ENCODE results near the gene MZF1.

The MZF1 gene

DNA sequence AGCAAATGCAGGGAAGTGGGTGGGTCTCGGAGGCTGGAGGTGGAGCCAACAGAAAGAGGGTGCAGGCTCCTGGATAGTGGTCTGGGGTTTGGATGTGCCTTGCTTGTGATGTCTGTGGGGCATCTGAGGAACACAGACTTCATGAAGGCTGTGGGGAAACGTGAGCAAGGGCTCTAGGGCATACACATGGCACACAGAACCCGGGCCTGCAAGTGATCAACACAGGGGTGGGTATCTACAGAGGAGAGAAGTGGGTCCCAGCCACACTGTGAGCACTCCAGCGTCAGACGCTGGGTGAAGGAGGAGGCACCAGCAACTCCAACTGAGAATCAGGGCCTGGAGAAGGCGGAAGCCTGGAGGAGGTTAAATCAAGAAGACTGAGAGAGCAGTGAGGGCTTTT, 9.3 kb downstream of the MZF1 start:
- Histone ChIP-seq H2BK5ac (ENCODE audit: low read length) (no peak overlapping the region), H3K27ac (replicated peaks; ENCODE audit: low read length) (no peak overlapping the region), H2AFZ (ENCODE audit: low read length) (no peak overlapping the region), H2BK15ac (ENCODE audit: low read length) (no peak overlapping the region), H3K18ac (ENCODE audit: low read length) (no peak overlapping the region), H4K8ac (ENCODE audit: low read depth, low read length) (no peak overlapping the region), H3K14ac (ENCODE audit: low read length) (no peak overlapping the region), H3K4ac (ENCODE audit: low read length) (no peak overlapping the region), H2BK120ac (ENCODE audit: low read depth, low read length) (no peak overlapping the region), H3K27me3 (ENCODE audit: control insufficient read depth in 3 of 3, insufficient read depth in 3 of 3, low read depth in 1 of 3, low read length in 3 of 3) (peaks cover 0 to 22% (median 0%) of the 10 kb centered on the region in 3 experiments), H4K91ac (ENCODE audit: low read depth, low read length, poor library complexity) (no peak overlapping the region), H2BK12ac (ENCODE audit: low read length) (no peak overlapping the region), H3K79me1 (ENCODE audit: low read depth, low read length) (peaks cover 2% of the 10 kb centered on the region), H3K9me3 (replicated peaks in 1 of 2; ENCODE audit: control insufficient read depth in 2 of 2, insufficient read depth in 1 of 2, low read depth in 1 of 2, low read length in 2 of 2) (peaks cover 0 to 6% of the 10 kb centered on the region in 2 donors), H2AK5ac (ENCODE audit: low read depth, low read length) (no peak overlapping the region), H3K4me2 (ENCODE audit: insufficient read depth, low read length, poor library complexity, severe bottlenecking) (no peak overlapping the region), H3K23ac (ENCODE audit: low read depth, low read length, poor library complexity) (peak overlapping the region; percentile 49), H3K36me3 (replicated peaks in 1 of 2; ENCODE audit: control insufficient read depth in 2 of 2, insufficient read depth in 2 of 2, low read length in 2 of 2) (peaks cover 8 to 49% of the 10 kb centered on the region in 2 donors), H3K4me1 (ENCODE audit: control insufficient read depth in 2 of 2, insufficient read depth in 1 of 2, low read depth in 1 of 2, low read length in 2 of 2) (peaks cover 8 to 19% of the 10 kb centered on the region in 2 donors), H3K9ac (ENCODE audit: low read depth, low read length, poor library complexity) (no peak overlapping the region), H3K4me3 (ENCODE audit: low read length in 2 of 2) (no peak overlapping the region)
- no CpG with 5 or more reads among the region's 6 CpGs for WGBS, 2 donors (ENCODE audit: extremely low coverage in 2 of 2, insufficient read length in 2 of 2, insufficient replicate concordance in 1 of 2)
- no peak for DNase-seq (ENCODE audit: low spot score)

GRCh38 chr19:58563034-58563573, 10.0 kb downstream of the MZF1 start:
- no CpG with 5 or more reads among the region's 40 CpGs for WGBS, 2 donors (ENCODE audit: extremely low coverage in 2 of 2, insufficient read length in 2 of 2, insufficient replicate concordance in 1 of 2)
- Histone ChIP-seq H3K18ac (ENCODE audit: low read length) (peak overlapping the region; percentile 97), H3K23ac (ENCODE audit: low read depth, low read length, poor library complexity) (peak overlapping the region; percentile 98), H3K9ac (ENCODE audit: low read depth, low read length, poor library complexity) (peak overlapping the region; percentile 95), H3K27ac (replicated peaks; ENCODE audit: low read length) (no peak overlapping the region), H3K9me3 (replicated peaks in 1 of 2; ENCODE audit: control insufficient read depth in 2 of 2, insufficient read depth in 1 of 2, low read depth in 1 of 2, low read length in 2 of 2) (peaks cover 0 to 6% of the 10 kb centered on the region in 2 donors), H2AFZ (ENCODE audit: low read length) (no peak overlapping the region), H3K4me1 (ENCODE audit: control insufficient read depth in 2 of 2, insufficient read depth in 1 of 2, low read depth in 1 of 2, low read length in 2 of 2) (peaks cover 8 to 19% of the 10 kb centered on the region in 2 donors), H3K4me2 (ENCODE audit: insufficient read depth, low read length, poor library complexity, severe bottlenecking) (peak overlapping the region; percentile 68), H2BK12ac (ENCODE audit: low read length) (peak overlapping the region; percentile 91), H2BK120ac (ENCODE audit: low read depth, low read length) (no peak overlapping the region), H3K79me1 (ENCODE audit: low read depth, low read length) (peaks cover 2% of the 10 kb centered on the region), H3K4ac (ENCODE audit: low read length) (peak overlapping the region; percentile 98), H3K4me3 (ENCODE audit: low read length in 2 of 2) (peak overlapping the region in 1 of 2 donors; percentile 76), H3K27me3 (ENCODE audit: control insufficient read depth in 3 of 3, insufficient read depth in 3 of 3, low read depth in 1 of 3, low read length in 3 of 3) (peaks cover 0 to 22% (median 0%) of the 10 kb centered on the region in 3 experiments), H2AK5ac (ENCODE audit: low read depth, low read length) (peak overlapping the region; percentile 87), H4K8ac (ENCODE audit: low read depth, low read length) (peak overlapping the region; percentile 26), H3K36me3 (replicated peaks in 1 of 2; ENCODE audit: control insufficient read depth in 2 of 2, insufficient read depth in 2 of 2, low read length in 2 of 2) (peaks cover 5 to 46% of the 10 kb centered on the region in 2 donors), H3K14ac (ENCODE audit: low read length) (peak overlapping the region; percentile 97), H2BK15ac (ENCODE audit: low read length) (peak overlapping the region; percentile 97), H4K91ac (ENCODE audit: low read depth, low read length, poor library complexity) (peak overlapping the region; percentile 88), H2BK5ac (ENCODE audit: low read length) (no peak overlapping the region)
- DNase-seq (ENCODE audit: low spot score) = no peak

DNA sequence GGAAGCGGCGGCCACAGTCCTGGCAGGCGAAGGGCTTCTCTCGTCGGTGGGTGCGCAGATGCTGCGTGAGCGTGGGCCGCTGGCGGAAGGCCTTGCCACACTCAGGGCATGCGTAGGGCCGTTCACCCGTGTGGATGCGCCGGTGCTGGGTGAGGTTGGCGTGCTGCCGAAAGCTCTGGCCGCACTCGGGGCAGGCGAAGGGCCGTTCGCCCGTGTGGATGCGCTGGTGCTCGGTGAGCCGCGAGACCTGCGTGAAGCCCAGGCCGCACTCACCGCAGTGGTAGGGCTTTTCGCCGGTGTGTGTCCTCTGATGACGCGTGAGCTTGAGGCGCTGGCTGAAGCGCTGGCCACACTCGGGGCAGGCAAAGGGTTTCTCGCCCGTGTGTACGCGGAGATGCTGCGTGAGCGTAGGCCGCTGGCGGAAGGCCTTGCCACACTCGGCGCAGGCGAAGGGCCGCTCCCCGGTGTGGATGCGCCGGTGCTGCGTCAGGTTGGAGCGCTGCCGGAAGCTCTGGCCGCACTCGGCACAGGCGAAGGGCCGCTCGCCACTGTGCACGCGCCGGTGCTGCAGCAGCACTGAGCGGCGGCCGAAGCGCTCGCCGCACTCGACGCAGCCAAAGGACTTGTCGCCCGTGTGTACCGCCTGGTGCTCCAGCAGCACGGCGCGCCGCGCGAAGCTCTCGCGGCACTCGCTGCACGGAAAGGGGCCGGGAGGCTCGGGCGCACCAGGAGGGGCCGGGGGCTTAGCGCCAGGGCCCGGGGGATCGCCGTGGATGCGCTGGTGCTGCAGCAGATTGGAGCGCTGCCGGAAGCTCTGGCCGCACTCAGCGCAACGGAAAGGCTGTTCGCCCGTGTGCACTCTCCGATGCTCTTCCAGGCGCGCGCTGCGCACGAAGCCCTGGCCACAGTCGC, 10.8 kb downstream of the MZF1 start:
- H3K36me3 ChIP-seq (replicated peaks in 1 of 2; ENCODE audit: control insufficient read depth in 2 of 2, insufficient read depth in 2 of 2, low read length in 2 of 2) = peaks cover 3 to 45% of the 10 kb centered on the region in 2 donors
- peak overlapping the region; percentile 97 for H3K14ac ChIP-seq (ENCODE audit: low read length)
- H3K23ac ChIP-seq (ENCODE audit: low read depth, low read length, poor library complexity) = peak overlapping the region; percentile 98
- H3K4ac ChIP-seq (ENCODE audit: low read length) = peak overlapping the region; percentile 98
- peak overlapping the region; percentile 95 for H3K9ac ChIP-seq (ENCODE audit: low read depth, low read length, poor library complexity)
- H3K4me2 ChIP-seq (ENCODE audit: insufficient read depth, low read length, poor library complexity, severe bottlenecking) = peak overlapping the region; percentile 68
- H3K27ac ChIP-seq (replicated peaks; ENCODE audit: low read length) = no peak overlapping the region
- H4K8ac ChIP-seq (ENCODE audit: low read depth, low read length) = peak overlapping the region; percentile 97
- peak overlapping the region; percentile 87 for H2AK5ac ChIP-seq (ENCODE audit: low read depth, low read length)
- peaks cover 0 to 22% (median 0%) of the 10 kb centered on the region in 3 experiments for H3K27me3 ChIP-seq (ENCODE audit: control insufficient read depth in 3 of 3, insufficient read depth in 3 of 3, low read depth in 1 of 3, low read length in 3 of 3)
- no peak for DNase-seq (ENCODE audit: low spot score)
- peak overlapping the region; percentile 97 for H3K18ac ChIP-seq (ENCODE audit: low read length)
- peaks cover 0 to 6% of the 10 kb centered on the region in 2 donors for H3K9me3 ChIP-seq (replicated peaks in 1 of 2; ENCODE audit: control insufficient read depth in 2 of 2, insufficient read depth in 1 of 2, low read depth in 1 of 2, low read length in 2 of 2)
- H4K91ac ChIP-seq (ENCODE audit: low read depth, low read length, poor library complexity) = peak overlapping the region; percentile 88
- peaks cover 8 to 19% of the 10 kb centered on the region in 2 donors for H3K4me1 ChIP-seq (ENCODE audit: control insufficient read depth in 2 of 2, insufficient read depth in 1 of 2, low read depth in 1 of 2, low read length in 2 of 2)
- H3K4me3 ChIP-seq (ENCODE audit: low read length in 2 of 2) = peak overlapping the region in 1 of 2 donors; percentile 76
- H2BK12ac ChIP-seq (ENCODE audit: low read length) = peak overlapping the region; percentile 91
- no peak overlapping the region for H2BK5ac ChIP-seq (ENCODE audit: low read length)
- peaks cover 2% of the 10 kb centered on the region for H3K79me1 ChIP-seq (ENCODE audit: low read depth, low read length)
- WGBS, 2 donors (ENCODE audit: extremely low coverage in 2 of 2, insufficient read length in 2 of 2, insufficient replicate concordance in 1 of 2) = no CpG with 5 or more reads among the region's 107 CpGs
- H2BK120ac ChIP-seq (ENCODE audit: low read depth, low read length) = no peak overlapping the region
- H2BK15ac ChIP-seq (ENCODE audit: low read length) = peak overlapping the region; percentile 97
- no peak overlapping the region for H2AFZ ChIP-seq (ENCODE audit: low read length)

Measured in neuronal stem cell (in vitro differentiated cells).